Measurements from ENCODE around the gene MFN2. TPM values are rescaled to one million over a fixed set of nuclear protein-coding genes. Genes with fewer than 3 reads are reported as not detected.
A peak's percentile ranks its signal among the peaks of the same experiment; 100 is the strongest.

Gene MFN2
- total RNA-seq, 2 donors from 2014 or later = 367 to 466 TPM

- Histone ChIP-seq H3K36me3 (peaks cover 70% of the 10 kb centered on the region), H3K27ac (no peak overlapping the region), H3K4me3 (no peak overlapping the region), H3K27me3 (no peaks in the 10 kb centered on the region), H3K9me3 (no peaks in the 10 kb centered on the region), H3K4me1 (no peaks in the 10 kb centered on the region)
- DNase-seq (ENCODE audit: low spot score) = no peak
- no peak for TF ChIP-seq CTCF (IDR thresholded peaks at IDR 0.05)
These were observed 15.6 kb upstream of the MFN2 start for GRCh38 chr1:11964656-11965055.

GRCh38 chr1:11967028-11967547 lies 13.2 kb upstream of the MFN2 start:
- TF ChIP-seq CTCF (IDR thresholded peaks at IDR 0.05) = peak in 1 of 2 donors; percentile 56
- no peaks in the 10 kb centered on the region for H3K4me1 ChIP-seq
- no peaks in the 10 kb centered on the region for H3K9me3 ChIP-seq
- no peaks in the 10 kb centered on the region for H3K27me3 ChIP-seq
- no peak for DNase-seq (ENCODE audit: low spot score)
- no peak overlapping the region for H3K4me3 ChIP-seq
- H3K36me3 ChIP-seq = peaks cover 54% of the 10 kb centered on the region
- no peak overlapping the region for H3K27ac ChIP-seq

GRCh38 chr1:11970441-11971185 lies 9.6 kb upstream of the MFN2 start:
- no peaks in the 10 kb centered on the region for H3K9me3 ChIP-seq
- peaks cover 51% of the 10 kb centered on the region for H3K36me3 ChIP-seq
- no peaks in the 10 kb centered on the region for H3K4me1 ChIP-seq
- no peak overlapping the region for H3K4me3 ChIP-seq
- H3K27me3 ChIP-seq = no peaks in the 10 kb centered on the region
- no peak for TF ChIP-seq CTCF (IDR thresholded peaks at IDR 0.05)
- no peak overlapping the region for H3K27ac ChIP-seq
- DNase-seq (ENCODE audit: low spot score) = no peak

- no peaks in the 10 kb centered on the region for H3K9me3 ChIP-seq
- H3K27me3 ChIP-seq = no peaks in the 10 kb centered on the region
- TF ChIP-seq CTCF (IDR thresholded peaks at IDR 0.05) = no peak
- DNase-seq (ENCODE audit: low spot score) = no peak
- no peak overlapping the region for H3K4me3 ChIP-seq
- no peak overlapping the region for H3K27ac ChIP-seq
- peaks cover 0 to 35% of the 10 kb centered on the region in 2 donors for H3K4me1 ChIP-seq
- H3K36me3 ChIP-seq = peaks cover 34% of the 10 kb centered on the region
These were observed 2.6 kb upstream of the MFN2 start for GRCh38 chr1:11977625-11978024.

GRCh38 chr1:11978301-11978700 lies 1.9 kb upstream of the MFN2 start:
- peaks cover 34% of the 10 kb centered on the region for H3K36me3 ChIP-seq
- DNase-seq (ENCODE audit: low spot score) = no peak
- H3K27ac ChIP-seq = peak overlapping the region; percentile 95
- H3K4me1 ChIP-seq = peaks cover 0 to 42% of the 10 kb centered on the region in 2 donors
- H3K4me3 ChIP-seq = no peak overlapping the region
- H3K9me3 ChIP-seq = no peaks in the 10 kb centered on the region
- no peaks in the 10 kb centered on the region for H3K27me3 ChIP-seq
- no peak for TF ChIP-seq CTCF (IDR thresholded peaks at IDR 0.05)
